Astrocyte (in vitro differentiated cells and primary cell): ENCODE data around the gene SLCO4A1. TPM values are rescaled to one million over a fixed set of nuclear protein-coding genes. Genes with fewer than 3 reads are reported as not detected.

Experiments used
- DNase-seq: peaks from one replicate; pipeline ENCODE4 v3.0.0-alpha.2; 2010; ENCODE audit warnings: low read depth
- FAIRE-seq: peaks from 2 replicates; lab custom pipeline; 2011; peaks lifted over from hg19 to GRCh38; lab: Jason Lieb, UNC
- H2AFZ ChIP-seq: 2 replicates; pipeline ENCODE4 v1.6.0; 2012; ENCODE audit warnings: low read depth, low read length, inconsistent platforms
- H3K27ac ChIP-seq: 2 replicates; pipeline ENCODE4 v1.5.1; 2011; ENCODE audit warnings: low read depth, low read length, inconsistent platforms
- H3K27me3 ChIP-seq: 2 replicates; pipeline ENCODE4 v1.6.0; 2011; ENCODE audit warnings: low read length, inconsistent platforms; ENCODE audit not compliant: insufficient read depth
- H3K36me3 ChIP-seq: 2 replicates; pipeline ENCODE4 v1.5.1; 2011; ENCODE audit warnings: low read length, inconsistent platforms; ENCODE audit not compliant: insufficient read depth
- H3K4me1 ChIP-seq: 2 replicates; pipeline ENCODE4 v1.5.1; 2011; ENCODE audit warnings: low read length, inconsistent platforms; ENCODE audit not compliant: insufficient read depth
- H3K4me2 ChIP-seq: 2 replicates; pipeline ENCODE4 v1.6.0; 2012; ENCODE audit warnings: low read length, inconsistent platforms
- H3K4me3 ChIP-seq: 2 replicates; pipeline ENCODE4 v1.5.1; 2011; ENCODE audit warnings: low read depth, mild to moderate bottlenecking, low read length, inconsistent platforms; ENCODE audit not compliant: insufficient read depth
- H3K79me2 ChIP-seq: 2 replicates; pipeline ENCODE4 v1.6.0; 2012; ENCODE audit warnings: mild to moderate bottlenecking, low read length, inconsistent platforms; ENCODE audit not compliant: insufficient read depth
- H3K9ac ChIP-seq: 2 replicates; pipeline ENCODE4 v1.6.0; 2012; ENCODE audit warnings: mild to moderate bottlenecking, low read length, inconsistent platforms
- H3K9me3 ChIP-seq: 2 replicates; pipeline ENCODE4 v1.5.1; 2012; ENCODE audit warnings: low read depth, mild to moderate bottlenecking, low read length, inconsistent platforms; ENCODE audit not compliant: insufficient read depth
- H4K20me1 ChIP-seq: 2 replicates; pipeline ENCODE4 v1.6.0; 2012; ENCODE audit warnings: low read length, inconsistent platforms; ENCODE audit not compliant: insufficient read depth
- H3K27ac Mint-ChIP-seq: one replicate; pipeline ENCODE4 v1.8.0; 2021; ENCODE audit warnings: mild to moderate bottlenecking, mixed read lengths; ENCODE audit not compliant: unreplicated experiment
- H3K27me3 Mint-ChIP-seq: one replicate; pipeline ENCODE4 v1.8.0; 2021; ENCODE audit warnings: low read depth, mixed read lengths; ENCODE audit not compliant: unreplicated experiment
- H3K36me3 Mint-ChIP-seq: one replicate; pipeline ENCODE4 v1.8.0; 2021; ENCODE audit warnings: low read depth, mixed read lengths; ENCODE audit not compliant: unreplicated experiment
- H3K4me1 Mint-ChIP-seq: one replicate; pipeline ENCODE4 v1.8.0; 2021; ENCODE audit warnings: low read depth, mixed read lengths; ENCODE audit not compliant: unreplicated experiment
- H3K4me3 Mint-ChIP-seq: one replicate; pipeline ENCODE4 v1.8.0; 2021; ENCODE audit warnings: mild to moderate bottlenecking, moderate library complexity, mixed read lengths; ENCODE audit not compliant: unreplicated experiment
- H3K9me3 Mint-ChIP-seq: one replicate; pipeline ENCODE4 v1.8.0; 2021; ENCODE audit warnings: mild to moderate bottlenecking, mixed read lengths; ENCODE audit not compliant: unreplicated experiment
- CTCF ChIP-seq: IDR thresholded peaks from 2 replicates; pipeline ENCODE4 v1.5.1; 2011; ENCODE audit warnings: low read depth, mild to moderate bottlenecking, inconsistent platforms, low read length, moderate library complexity; ENCODE audit not compliant: insufficient read depth
- EZH2 ChIP-seq: IDR thresholded peaks from 2 replicates; pipeline ENCODE4 v1.6.1; 2012; ENCODE audit warnings: mild to moderate bottlenecking, low read length, inconsistent platforms; ENCODE audit not compliant: insufficient read depth
- total RNA-seq: library from RNA; stranded (reverse); gene quantifications from 2 replicates; pipeline ENCODE4 v1.2.1, GENCODE V29; 2021

The SLCO4A1 gene
- total RNA-seq, 1 donor from 2014 or later, result 0.43 TPM

- H3K4me1 Mint-ChIP-seq, result peaks cover 12% of the 10 kb centered on the region
- Histone ChIP-seq H3K27ac (no peak overlapping the region), H3K36me3 (no peaks in the 10 kb centered on the region), H3K4me2 (no peak overlapping the region), H3K27me3 (peaks cover 20% of the 10 kb centered on the region), H3K4me3 (no peak overlapping the region), H3K79me2 (no peaks in the 10 kb centered on the region), H3K4me1 (no peaks in the 10 kb centered on the region), H3K9ac (no peak overlapping the region), H3K9me3 (peaks cover 15% of the 10 kb centered on the region), H4K20me1 (no peaks in the 10 kb centered on the region), H2AFZ (no peak overlapping the region)
- peaks cover 56% of the 10 kb centered on the region for H3K27me3 Mint-ChIP-seq
- FAIRE-seq (no peak), DNase-seq (no peak)
- H3K36me3 Mint-ChIP-seq, result peaks cover 6% of the 10 kb centered on the region
- H3K9me3 Mint-ChIP-seq, result peaks cover 31% of the 10 kb centered on the region
- H3K27ac Mint-ChIP-seq, result no peak overlapping the region
- no peak overlapping the region for H3K4me3 Mint-ChIP-seq
- no peak for TF ChIP-seq CTCF
- TF ChIP-seq EZH2, result no peak
These were observed 74.6 kb downstream of the SLCO4A1 start for GRCh38 chr20:62716941-62717310.

GRCh38 chr20:62717933-62718332, 75.6 kb downstream of the SLCO4A1 start:
- H3K27me3 Mint-ChIP-seq, result peaks cover 56% of the 10 kb centered on the region

More at GRCh38 chr20:62717933-62718332, 75.6 kb downstream of the SLCO4A1 start:
- no peaks in the 10 kb centered on the region for H3K36me3 ChIP-seq
- no peaks in the 10 kb centered on the region for H3K4me1 ChIP-seq
- H3K4me2 ChIP-seq, result no peak overlapping the region
- H3K4me1 Mint-ChIP-seq, result peaks cover 12% of the 10 kb centered on the region
- FAIRE-seq (no peak), DNase-seq (no peak)
- H3K9me3 Mint-ChIP-seq, result peaks cover 37% of the 10 kb centered on the region
- no peak overlapping the region for H3K4me3 ChIP-seq
- no peak overlapping the region for H3K27ac ChIP-seq
- H3K27me3 ChIP-seq, result peaks cover 24% of the 10 kb centered on the region
- H2AFZ ChIP-seq, result no peak overlapping the region
- TF ChIP-seq CTCF, result no peak
- no peak for TF ChIP-seq EZH2
- H3K27ac Mint-ChIP-seq, result no peak overlapping the region
- H3K9ac ChIP-seq, result no peak overlapping the region
- no peaks in the 10 kb centered on the region for H3K79me2 ChIP-seq
- no peaks in the 10 kb centered on the region for H4K20me1 ChIP-seq
- no peak overlapping the region for H3K4me3 Mint-ChIP-seq
- H3K36me3 Mint-ChIP-seq, result peaks cover 6% of the 10 kb centered on the region
- peaks cover 18% of the 10 kb centered on the region for H3K9me3 ChIP-seq
